Activated effector memory CD4-positive, alpha-beta T cell treated with Interleukin-2 at 50 U/mL for 16 hours (primary cell): Measurements from ENCODE around the gene LDLRAD4.

Experiments
- DNase-seq: peaks from one replicate; pipeline ENCODE4 v3.0.0-alpha.2; 2020

Gene LDLRAD4

DNA sequence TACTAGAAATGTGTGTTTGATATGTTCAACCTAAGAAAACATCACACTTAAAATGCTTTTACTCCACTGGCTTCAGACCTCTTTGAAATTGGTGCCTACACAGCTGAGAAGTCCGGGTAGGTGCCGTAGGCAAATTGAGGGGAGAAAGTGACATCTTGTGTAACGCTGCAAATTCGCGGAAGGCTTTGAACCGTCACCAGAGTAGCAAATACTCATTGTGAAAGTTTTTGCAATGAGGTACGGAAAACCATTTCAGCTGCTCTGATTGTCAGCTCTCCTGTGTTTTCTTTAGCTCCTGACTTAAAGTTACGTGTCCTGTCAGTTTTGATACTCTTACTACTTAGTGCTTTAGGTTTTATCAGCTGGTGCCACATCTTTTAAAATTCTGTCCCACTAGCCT, 283.3 kb downstream of the LDLRAD4 start:
- DNase-seq: no peak

DNA sequence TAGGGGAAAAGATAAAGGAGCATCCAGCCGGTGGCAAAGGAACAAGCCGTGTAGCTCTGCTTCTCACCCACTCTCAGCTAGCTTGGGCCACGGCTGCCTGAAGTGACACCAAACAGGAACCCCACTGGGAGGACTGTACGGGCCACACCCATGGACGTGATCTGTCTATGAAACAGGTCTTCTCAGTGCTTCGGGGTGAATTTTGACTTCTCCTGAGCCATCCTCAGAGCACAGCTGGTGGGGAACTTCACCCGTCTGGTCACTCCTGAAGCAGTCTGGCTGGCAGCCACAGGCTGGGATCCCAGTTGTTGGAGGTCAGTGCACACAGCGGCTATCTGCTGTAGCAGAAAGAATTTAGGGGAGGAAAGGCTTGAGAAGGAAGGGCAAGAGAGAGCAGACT, 284.0 kb downstream of the LDLRAD4 start:
- DNase-seq: no peak

DNA sequence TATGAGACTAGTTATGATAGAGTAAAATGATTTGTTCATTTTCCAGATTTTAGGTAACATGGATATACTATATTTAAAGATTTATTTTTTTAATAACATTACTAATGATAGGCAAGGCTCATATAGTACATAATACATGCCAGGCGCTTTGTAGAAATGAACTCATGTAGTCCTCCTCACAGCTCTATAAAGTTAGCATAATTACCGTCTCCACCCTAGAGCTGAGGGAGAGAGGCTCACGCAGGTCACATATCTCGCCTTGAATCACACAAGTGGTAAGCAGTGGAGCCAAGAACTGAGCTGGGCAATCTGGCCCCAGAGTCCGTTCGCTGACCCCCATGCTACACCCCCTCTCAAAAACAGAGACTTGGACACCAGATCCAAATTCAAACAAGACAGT, 285.3 kb downstream of the LDLRAD4 start:
- no peak for DNase-seq

DNA sequence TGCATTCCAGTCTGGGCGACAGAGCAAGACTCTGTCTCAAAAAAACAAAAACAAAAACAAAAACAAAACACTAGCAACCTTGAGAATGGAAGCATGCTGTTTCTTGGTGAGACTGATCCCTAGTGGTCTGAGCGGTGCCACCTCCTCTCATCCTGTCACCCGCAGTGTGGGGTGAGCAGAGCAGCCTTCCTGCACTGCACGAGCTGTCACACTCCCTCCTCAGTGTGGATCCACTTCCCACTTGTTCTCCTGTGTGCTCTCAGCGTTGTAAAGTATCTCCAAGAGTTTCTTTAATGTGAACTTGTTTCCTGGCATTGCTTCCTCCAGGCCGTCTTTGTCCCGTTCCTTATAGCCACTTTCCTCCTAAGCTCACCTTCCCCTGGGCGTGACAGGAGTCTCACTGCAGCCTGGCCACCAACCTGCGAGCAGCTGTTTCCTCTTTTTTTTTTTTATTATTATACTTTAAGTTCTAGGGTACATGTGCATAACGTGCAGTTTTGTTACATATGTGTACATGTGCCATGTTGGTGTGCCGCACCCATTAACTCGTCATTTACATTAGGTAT, 287.3 kb downstream of the LDLRAD4 start:
- no peak for DNase-seq

DNA sequence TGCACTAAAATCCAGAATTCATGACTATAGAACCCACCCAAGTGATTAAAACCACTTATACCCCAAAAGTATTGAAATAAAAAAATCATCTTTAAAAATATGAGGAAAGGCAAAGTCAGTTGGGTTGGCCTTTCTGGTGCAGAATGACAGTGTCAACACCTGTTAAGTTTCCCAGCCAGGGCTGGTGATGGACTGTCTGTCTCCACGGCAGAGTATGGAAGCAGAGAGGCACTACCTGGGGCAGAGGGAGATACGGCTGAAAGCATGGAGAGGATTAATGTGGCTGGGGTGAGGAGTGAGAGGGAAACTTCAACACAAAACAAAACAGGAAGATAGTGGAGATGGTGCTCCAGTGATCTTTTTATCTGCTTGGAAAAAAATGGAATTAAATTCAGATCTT, 292.0 kb downstream of the LDLRAD4 start:
- DNase-seq: no peak

DNA sequence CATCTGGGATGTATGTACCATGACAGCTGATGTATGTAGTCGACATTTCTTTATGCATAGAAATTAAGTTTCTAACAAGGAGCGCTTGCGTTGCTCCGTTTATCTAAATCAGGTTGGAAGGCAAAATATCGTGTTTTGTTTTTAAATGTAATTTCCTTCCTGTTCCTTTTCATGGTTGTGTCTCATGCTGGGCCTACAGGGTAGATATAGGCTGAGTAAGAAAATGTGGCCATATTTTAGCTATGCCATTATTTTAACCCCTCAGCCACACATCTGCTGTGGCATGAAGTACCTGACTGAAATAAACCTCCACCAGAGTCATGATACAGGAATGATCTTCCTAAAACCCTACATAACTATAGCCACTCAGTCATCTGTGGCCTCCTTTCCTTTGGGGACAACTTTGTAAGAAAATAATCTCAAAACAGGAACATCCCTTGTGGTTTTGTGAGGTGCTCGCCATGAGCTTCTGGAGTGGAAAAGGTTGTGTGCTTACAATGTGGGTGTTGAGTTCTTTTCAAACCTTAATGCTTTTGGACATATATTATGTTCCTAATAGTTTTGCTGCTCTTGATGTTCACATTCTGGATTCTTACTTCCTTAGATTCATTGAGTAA, 293.5 kb downstream of the LDLRAD4 start:
- DNase-seq: no peak

DNA sequence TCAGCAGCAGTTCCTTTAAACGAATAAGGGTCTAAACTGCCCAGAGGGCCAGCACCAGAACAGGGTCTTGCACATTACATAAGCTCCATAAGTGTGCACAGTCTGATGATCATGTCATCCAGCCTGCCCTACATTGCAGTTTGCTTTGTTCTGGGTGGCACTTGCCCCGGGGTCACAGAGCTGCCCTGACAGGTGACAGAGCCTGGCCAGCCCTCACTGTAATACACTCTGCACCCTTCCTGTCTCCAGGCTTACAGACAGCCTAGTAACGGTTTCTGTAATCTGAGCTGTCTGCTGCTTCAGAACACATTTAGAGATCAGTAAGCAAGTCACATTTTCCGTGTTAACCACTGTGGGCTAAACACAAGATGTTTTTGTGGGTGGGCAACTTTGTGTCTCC, 294.5 kb downstream of the LDLRAD4 start:
- no peak for DNase-seq

DNA sequence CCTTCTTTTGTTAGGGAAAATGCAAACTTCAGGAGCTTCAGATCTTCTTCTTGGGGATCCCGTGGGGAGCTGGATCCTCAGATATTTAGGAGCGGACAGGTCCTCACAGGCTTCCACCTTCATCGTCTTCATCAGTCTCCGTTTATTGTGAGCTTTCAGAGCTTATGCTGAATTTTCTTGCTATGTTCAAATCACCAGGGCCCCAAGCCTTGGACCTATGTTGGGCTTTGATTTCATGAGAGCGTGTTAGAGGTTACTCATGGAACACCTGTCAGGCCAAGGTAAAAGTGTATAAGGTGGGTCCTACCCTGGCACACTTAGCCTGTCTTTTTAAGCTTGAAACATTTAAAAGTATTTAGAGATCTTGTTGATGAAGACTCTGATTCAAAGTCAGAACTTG, 294.9 kb downstream of the LDLRAD4 start:
- DNase-seq: no peak

DNA sequence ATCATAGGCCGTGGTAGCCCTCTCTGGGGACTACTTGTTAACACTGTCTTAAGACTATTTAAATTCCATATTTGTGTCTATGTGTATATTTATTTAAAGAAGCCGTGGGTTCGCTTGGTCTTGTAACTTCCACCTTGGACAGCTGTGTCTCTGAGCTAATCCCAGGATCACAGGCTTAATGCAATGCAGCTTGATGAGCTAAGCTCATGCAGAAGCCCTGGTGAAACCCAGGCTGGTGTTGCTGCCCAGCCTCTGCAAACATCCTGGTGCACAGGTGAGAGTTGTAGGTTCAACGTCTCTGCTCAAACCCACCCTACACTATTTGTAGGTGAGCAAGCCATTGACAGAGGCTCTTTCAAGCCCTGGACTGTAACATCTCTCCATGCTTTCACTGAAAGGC, 296.0 kb downstream of the LDLRAD4 start:
- DNase-seq: no peak

DNA sequence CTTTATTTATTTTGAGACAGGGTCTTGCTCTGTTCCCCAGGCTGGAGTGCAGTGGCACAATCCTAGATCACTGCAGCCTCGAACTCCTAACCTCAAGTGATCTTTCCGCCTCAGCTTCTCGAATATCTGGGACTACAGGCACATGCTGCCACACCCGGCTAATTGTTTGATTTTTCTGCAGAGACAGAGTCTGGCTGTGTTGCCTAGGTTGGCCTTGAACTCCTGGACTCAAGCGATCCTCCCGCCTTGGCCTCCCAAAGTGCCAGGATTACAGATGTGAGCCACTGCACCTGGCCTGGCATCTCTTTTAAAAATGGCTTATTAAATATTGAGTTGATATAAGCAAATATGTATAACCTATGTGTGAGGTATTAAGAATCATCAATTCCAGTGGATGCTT, 298.3 kb downstream of the LDLRAD4 start:
- no peak for DNase-seq

DNA sequence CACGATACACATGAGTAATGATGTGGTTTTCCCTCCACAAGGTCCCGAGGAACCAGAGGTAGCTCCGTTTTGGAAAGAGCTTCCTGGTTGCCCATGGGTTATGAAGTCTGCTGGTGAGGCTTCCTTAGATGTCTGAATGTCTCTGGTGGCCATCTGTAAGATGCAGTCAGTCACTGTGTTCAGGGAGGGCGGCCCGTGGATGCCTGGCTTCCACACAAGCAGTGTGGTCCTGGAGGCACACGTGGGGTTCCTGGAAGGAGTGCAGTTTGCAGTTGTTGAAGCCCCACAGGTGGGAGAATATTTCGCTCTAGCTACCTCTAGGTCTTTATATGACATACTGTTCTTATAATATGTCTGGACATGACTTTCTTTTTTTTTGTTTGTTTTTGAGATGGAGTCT, 298.8 kb downstream of the LDLRAD4 start:
- no peak for DNase-seq

DNA sequence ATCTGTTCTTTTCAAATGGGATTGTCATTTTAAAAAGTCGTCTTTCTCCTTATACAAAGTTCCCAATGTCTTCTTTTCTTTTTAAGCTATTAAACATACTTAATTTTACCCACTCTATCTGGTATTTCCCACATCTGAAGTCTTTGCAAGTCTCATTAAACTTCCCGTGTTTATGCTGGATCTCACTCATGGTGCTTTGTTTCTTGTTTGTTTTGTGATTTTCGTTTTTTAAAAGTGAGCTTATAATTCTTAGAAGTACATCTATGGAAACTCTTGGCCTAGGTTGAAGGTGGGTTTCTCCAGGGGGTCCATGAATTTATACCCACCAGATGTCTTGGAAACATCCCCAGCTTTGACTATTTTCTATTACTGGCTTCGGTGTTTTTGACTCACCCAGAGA, 299.8 kb downstream of the LDLRAD4 start:
- DNase-seq: no peak

DNA sequence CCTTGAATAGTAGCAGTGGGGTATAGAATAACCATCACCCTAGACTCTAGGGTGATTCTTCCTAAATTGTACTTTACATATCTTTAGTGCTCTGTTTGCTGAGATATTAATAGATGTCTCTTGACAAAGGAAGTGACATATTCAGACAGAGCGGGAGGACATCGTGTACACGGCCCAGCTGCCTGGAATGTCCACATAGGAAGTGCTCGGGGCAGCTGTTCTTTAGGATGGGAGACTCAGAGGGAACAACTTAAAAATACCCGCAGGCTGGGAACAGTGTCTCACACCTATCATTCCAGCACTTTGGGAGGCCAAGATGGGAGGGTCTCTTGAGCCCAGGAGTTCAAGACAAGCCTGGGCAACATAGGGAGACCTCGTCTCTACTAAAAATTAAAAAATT, 301.7 kb downstream of the LDLRAD4 start:
- DNase-seq: no peak

DNA sequence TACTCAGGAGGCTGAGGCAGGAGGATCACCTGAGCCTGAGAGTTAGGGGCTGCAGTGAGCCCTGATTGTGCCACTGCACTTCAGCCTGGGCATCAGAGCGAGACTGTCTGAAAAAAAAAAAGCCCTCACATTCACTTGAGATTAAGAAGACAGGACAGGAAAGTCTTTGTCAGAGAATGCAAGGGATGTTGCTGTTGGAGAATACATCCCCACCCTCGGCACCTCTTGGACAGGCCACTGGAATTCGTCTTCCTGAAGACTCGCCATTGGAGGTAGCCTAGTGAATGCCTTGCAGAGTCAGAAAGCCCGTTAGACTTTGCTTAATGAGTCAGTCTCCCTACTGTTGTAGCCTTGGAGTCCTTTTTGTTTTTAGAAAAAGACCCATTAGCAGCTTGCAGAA, 302.2 kb downstream of the LDLRAD4 start:
- DNase-seq: no peak

DNA sequence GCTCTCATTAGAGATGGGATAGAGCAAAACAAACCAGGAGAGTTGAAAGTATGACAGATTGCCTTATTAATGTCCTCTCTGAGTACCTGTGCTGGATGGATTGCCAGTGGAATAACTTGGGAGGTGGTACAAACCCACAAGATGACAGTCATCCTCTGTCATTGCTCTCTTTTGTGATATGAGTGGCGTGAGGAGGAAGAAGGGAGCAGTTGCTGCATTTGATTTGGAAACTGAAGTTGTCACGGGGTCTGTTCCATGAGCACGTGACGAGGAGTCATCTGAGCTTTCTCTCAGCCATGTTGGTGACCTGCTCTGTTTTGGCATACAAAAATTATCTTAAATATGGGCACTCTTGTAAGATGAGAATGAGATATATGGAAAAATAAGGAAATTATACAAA, 302.9 kb downstream of the LDLRAD4 start:
- DNase-seq: no peak

DNA sequence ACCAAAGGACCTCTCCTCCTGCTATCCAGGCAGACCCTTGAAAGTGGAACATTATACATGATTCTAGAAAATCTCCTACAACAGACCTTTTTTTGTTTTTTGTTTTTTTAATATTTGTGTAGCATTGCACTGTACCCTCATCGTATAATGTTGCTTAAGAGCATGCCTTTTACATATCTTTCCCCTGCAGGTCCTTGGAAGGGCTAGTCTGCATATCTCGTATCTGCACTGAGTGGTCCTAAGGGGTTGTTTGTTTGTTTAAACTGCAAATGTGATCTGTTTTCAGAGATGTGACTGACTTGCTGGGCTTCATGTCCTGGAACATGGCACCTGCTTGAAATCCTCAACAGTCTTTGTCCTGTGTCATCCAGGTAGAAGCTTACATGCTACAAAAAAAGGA, 303.7 kb downstream of the LDLRAD4 start:
- DNase-seq: no peak

DNA sequence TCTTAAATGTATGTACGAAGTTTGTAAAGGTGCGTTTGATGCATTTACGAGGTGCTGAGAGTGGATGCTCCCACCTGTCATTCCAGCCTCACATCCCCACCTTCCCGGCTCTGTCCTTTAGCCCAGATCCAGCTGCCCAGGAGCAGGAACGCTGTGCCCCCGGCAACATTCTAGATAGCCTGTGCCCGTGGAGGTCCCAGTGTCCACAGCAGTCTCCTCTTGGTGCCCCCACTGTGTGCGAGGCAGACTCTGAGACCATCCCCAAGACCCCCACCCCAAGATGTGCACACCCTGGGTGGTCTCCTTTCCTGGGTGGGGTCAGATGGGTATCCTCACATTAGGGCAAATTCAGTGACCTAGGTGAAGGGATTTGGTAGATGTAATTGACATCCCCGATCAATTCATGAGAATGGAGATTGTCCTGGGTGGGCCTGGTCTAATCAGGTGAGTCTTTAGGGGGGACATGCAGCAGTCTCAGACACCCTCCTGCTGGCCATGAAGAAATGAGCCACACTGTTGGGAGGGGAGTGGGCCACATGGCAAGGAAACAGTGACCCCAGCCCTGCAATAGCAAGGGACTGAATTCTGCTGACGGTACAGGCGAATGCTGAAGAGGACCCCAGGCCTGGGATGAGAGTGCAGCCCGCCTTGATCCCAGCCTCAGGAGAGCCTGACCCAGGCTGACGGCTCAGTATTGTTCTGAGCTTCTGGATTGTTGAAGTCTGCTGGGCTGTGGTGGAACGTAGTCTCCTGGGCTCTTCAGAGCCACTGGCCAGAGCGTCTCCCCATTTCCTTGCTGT, 304.5 kb downstream of the LDLRAD4 start:
- no peak for DNase-seq

DNA sequence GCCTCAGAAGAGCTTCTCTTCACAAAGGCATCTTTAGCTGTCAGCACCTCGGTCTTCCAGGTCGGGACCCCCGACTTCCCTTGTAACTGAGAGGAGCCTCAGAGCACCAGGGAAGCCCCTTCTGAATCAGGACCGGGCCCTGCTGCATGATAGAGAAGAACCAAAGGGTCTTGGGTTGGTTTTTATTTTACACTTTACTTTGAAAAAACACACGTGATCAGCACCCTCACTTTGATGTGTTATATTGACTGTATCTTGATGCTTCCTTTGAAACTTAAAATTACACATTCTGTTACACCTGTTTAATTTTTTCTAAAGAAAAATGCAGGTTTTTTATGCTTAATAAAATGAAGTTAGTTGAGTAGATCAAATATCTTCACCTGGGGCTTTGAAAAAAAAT, 305.5 kb downstream of the LDLRAD4 start:
- DNase-seq: no peak

DNA sequence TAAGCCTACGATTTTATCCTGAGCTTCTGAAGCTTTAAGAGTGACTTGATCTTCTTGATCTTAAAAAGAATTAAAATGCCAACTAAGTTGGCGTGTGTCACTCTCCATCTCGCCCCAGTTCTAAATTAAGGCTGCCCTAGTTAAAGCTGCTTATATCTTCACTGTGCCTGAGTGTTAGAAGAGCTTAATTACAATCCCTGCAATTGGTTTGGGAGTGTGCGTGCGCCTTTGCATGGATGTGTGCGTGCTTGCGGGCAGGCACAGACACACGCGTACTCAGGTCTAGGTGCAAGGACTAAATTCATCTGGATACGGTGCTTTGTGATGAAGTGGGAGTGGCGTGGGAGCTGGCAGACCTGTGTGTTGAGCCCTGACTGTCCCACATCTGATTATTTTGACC, 306.3 kb downstream of the LDLRAD4 start:
- DNase-seq: no peak

DNA sequence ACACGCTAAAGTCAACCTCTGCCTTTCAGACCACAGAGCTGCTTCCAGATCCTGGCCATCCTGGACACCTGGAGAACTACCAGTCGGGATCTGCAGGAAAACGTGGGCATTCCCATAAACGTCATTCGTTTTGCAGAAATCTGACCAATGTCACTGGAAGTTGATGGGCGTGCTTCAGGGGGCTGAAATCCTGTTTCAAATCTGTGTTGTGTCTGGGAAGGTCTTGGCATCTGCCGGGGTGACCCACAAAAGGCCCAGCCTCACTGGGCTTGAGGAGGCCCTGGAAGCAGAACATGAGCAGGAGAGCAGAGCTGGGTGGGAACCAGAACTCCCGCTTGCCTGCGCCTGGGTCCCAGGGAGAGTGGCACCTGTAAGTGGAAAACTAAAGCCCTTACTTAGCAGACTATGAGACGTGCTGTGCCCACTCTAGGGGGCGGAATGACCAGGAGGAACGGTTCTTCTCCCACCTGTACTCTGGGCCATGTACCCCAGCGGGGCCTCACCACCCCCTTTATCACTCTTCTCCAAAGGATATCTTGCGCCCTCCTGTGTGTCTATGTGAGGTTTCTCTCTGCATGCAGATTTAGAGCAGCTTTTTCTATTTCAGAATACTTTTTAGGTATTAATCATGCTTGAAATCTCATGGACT, 306.9 kb downstream of the LDLRAD4 start:
- DNase-seq: no peak

DNA sequence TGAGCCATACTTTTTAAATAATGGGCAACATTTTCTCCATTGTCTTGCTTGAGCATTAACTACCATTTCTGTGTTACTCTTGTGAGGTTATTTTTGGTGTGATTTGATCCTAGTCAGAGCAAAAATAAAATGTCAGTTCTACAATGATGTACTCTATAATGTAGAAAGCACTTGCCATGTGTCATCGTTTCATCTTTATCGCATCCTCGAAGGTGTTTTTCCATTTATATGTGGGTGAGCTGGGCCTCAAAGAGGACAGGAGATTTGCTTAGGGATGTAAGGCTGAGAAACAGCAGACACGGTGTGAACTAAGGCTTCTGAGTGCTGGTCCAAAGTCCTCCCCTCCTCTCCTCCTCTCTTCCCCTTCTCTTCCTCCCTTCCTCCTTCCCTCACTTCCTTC, 308.0 kb downstream of the LDLRAD4 start:
- no peak for DNase-seq

DNA sequence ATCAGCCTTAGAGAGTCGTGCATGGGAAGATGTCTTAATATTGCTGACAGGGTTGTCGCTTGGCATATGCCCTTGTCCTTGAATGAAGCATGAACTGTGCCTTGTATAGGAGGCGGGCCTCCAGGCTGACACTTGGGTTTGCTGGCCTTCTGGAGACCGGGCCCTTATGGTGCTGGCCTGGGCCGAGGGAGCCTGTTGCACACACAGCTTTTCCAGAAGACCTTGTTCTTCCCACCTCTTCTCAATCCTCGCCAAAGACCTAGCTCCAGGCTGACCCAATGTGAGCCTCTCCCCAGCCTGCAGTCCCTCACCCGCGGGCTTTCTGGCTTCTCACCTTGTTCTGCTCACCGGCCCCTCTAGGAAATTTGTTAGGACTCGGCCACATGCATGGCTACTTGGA, 308.7 kb downstream of the LDLRAD4 start:
- no peak for DNase-seq

DNA sequence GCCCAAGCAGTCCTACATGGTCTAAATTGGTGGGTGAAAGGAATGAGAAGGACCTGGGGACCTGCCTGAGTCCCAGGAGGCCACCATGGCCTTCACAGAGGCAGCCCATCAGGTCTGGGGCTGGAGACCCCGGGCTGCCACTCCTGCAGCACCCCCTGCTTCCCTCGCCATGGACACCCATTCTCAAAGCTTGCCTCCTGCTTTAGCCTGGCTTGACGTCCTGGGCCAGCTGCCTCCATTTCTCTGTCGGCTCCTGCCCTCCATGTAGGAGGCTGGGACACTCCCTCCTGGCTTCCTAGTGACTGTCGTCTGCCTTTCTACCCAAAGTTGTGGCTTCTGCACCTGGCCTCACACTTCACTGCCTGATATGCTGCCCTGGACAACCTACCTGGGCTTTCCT, 309.2 kb downstream of the LDLRAD4 start:
- no peak for DNase-seq

DNA sequence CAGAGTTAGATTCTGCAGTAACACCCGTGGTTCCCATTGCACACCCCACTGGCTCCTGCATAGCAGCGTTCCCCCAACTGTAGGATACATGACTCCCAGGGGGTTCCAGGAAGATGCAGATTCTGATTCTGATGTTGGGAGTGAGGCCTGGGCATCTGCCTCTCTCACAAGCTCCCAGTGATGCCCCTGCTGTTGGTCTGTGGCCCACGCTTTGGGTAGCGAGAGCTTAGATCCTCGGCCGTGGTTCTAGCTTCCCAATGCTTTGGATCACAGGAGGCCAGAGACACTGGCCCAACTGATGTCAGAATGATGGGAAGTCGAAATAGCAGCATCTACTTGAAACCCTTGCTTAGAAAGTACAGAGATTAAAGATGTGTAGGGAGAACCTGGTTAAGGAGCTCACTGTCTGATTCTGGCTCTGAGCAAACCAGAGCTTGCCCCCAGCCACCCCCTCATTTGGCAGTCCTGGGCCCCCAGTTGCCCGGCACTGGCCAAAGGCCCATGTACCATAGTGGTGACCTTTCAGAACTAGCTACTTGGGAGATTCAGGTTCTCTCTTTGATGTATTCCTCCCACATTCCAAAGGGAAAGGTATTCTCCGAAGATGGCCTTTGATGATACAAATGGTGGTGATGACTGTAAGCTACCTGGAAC, 310.3 kb downstream of the LDLRAD4 start:
- DNase-seq: no peak
